Measurements from ENCODE around the gene KRTAP13-4.

Gene KRTAP13-4

GRCh38 chr21:30430170-30430655 is at the start of gene KRTAP13-4:
Gene KRTAP13-4 (plus strand): TSS chr21:30430220. CDS start chr21:30430276, 56 bp downstream.
- no peak for DNase-seq

GRCh38 chr21:30382201-30382600 is 47.8 kb upstream of the KRTAP13-4 start:
- DNase-seq = no peak

GRCh38 chr21:30391492-30392025 is 38.5 kb upstream of the KRTAP13-4 start:
- DNase-seq = no peak

- DNase-seq = no peak
Measured at GRCh38 chr21:30395731-30396130, 34.3 kb upstream of the KRTAP13-4 start, which contains the start of gene KRTAP13-1. Gene KRTAP13-1 (plus strand): TSS chr21:30396031. CDS start chr21:30396087, 56 bp downstream.

DNA sequence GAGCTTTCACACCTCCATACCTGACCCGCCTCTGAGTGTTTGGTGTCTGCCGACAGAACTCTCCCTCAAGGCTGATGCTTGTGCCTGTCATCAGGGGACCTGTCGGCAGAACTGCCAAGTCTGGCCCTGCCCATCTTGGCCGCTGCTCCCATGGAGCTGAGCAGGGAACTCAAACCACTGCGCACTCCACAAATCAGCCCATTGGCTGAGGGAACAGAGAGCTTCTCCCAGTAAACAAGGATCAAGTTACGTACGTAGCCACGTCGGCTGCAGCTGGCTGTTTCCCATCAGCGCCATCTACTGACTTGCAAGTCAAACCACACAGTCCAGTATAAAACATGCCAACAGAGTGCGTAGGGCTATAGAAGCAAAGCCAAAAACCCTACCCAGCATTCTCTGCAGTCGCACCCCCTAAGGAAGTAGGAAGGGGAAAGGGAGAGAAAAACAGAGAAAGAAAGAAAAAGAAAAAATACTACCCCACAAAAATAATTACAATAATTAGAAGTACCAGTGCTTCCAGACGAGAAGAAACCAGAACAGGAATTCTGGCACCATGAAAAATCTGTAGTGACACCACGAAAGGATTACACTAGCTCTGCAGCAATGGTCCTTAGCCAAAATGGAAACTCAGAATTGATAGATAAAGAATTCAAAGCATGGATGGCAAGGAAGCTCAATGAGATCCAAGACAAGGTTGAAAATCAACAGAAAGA is 21.1 kb upstream of the KRTAP13-4 start:
- DNase-seq = peak; percentile 24

DNA sequence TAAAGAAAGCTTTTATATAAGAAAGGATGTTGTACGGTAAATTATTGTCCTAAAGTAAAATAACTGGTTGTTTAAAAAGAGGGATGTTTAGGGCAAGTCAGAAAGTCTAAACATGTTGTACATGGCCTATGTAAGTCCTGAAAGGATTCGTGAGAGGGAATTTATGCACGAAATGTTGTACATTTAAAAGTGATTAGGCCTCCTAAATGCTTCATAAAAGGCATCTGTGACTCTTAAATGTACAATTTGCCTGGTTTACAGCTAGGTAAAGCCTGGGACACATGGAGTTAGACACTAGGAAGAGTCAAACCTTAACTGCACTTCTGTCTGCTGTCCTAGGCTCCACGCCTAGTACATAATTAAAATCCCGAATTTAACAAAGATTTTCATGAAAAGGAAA is 14.0 kb upstream of the KRTAP13-4 start:
- no peak for DNase-seq

DNA sequence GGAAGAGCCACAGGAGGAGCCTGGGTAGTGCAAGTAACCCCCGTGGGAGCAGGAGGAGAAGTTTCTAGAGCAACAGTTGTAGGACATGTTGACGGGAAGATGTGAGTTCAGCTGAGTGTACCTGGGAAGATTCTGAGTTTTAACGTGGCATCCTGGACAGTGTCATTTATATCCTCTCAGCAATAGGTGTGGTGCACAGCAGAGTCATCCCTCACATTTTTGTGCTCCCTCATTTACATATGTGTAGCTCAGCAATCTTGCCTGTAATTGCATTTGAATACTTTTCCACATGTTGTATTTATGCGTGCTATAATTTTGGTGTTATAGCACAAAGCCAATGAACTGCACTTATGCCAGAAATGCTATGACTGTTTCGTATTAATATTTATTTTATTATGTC is 4.2 kb upstream of the KRTAP13-4 start, which contains the start of gene KRTAP13-3:
TSS of gene KRTAP13-3 (minus strand) at position 101 of the 400 bp plus-strand sequence. CDS start at position 87, 14 bp downstream.
- DNase-seq = no peak

DNA sequence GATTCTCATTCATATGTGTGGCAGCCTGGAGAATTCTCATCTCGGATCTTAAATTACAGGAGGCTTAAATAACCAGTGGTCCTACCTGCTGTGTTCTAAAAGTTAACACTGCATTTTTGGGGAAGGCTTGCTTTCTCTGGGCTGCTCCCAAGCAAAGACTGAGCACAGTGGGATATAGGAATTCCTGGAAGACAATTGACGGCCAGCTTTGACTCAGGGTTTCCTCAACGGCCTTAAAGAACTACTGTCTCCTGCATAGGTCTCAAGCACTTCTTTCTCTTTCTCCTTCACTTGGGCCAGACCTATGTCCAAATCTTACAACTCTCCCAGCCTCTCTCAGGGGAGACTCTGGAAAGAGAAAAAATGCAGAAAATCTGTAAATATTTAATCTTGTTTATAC is 3.3 kb upstream of the KRTAP13-4 start:
- DNase-seq = no peak

- peak; percentile 29 for DNase-seq
Measured at GRCh38 chr21:30434033-30434631, 4.1 kb downstream of the KRTAP13-4 start.

- no peak for DNase-seq
Measured at GRCh38 chr21:30437010-30437565, 7.1 kb downstream of the KRTAP13-4 start.

DNA sequence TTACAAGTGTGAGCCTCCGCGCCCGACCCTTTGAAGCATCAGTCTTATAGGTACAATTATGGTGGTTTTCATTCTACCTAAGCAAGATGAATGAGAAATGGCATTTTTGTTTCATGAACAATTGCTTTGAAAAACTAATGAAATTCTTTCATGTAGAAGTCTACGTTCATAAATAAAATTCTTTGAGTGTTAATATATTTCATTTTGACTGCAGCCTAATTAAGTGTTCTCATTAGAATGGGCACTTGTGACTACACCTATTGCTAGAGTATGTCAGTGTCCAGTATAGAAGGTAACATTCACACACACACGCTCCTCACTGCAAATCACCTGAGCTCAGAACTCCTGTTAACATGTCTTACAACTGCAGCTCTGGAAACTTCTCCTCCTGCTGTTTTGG is 10.0 kb downstream of the KRTAP13-4 start, which contains the start of gene KRTAP15-1:
TSS of gene KRTAP15-1 (plus strand) at position 301 of the 400 bp plus-strand sequence. CDS start at position 354, 53 bp downstream.
- no peak for DNase-seq

DNA sequence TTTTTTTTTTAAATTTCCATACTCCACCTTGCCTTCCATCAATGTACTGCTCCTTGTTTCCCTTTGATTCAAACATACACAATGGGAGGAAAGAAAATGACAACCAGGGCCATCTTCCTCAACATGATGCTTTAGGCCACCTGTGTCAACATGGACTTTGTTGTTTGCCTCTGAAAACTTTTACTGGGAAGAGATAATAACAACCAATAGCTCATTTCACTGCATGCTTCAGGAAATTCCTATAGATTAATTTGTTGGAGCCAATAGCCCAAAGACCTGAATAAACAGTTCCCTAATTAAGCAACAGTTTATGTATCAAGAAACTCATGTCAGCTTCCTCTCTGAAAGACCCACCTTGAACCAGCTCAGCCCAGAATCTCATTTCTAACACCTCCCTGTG is 13.2 kb downstream of the KRTAP13-4 start:
- DNase-seq = no peak

DNA sequence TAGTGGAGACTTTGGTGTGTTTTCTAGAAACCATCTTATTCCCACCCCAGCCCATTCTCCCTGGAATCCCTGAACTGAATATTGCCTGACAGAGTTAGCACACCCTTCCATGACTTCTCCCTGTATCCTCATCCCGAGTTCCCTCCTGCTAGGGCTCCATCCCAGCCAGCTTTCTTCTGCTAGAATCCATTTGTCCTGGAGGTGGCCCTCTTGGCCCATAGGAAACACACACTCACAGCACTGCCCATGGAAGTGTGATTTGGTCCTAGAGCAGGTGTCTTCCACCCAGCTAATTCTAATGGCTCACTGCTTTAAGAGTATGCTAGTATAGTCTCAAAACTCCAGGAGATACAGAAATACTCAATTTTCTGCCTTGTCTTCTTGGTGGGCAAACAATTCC is 14.2 kb downstream of the KRTAP13-4 start:
- no peak for DNase-seq

- DNase-seq = no peak
Measured at GRCh38 chr21:30447056-30447455, 17.0 kb downstream of the KRTAP13-4 start.

DNA sequence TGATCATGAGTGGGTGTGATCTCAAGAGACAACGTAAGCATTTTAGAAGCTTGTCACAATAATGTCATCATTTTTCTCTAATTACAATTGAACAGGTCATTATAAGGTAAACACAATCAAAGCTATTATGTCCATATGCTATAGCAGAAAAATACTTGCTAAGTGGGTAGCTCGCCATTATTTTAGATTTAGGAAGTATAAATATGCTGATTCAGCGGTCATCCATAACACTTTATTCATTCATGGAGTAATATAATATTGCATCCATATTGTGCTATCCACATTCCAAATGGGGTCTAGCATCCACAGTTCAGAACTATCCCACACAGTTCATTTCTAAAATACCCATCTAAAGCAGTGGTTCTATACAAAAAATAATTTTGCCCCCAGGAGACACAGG is 18.5 kb downstream of the KRTAP13-4 start:
- DNase-seq = no peak

GRCh38 chr21:30463713-30464112 is 33.7 kb downstream of the KRTAP13-4 start:
- DNase-seq = no peak

GRCh38 chr21:30468900-30469714 is 39.1 kb downstream of the KRTAP13-4 start:
- no peak for DNase-seq

DNA sequence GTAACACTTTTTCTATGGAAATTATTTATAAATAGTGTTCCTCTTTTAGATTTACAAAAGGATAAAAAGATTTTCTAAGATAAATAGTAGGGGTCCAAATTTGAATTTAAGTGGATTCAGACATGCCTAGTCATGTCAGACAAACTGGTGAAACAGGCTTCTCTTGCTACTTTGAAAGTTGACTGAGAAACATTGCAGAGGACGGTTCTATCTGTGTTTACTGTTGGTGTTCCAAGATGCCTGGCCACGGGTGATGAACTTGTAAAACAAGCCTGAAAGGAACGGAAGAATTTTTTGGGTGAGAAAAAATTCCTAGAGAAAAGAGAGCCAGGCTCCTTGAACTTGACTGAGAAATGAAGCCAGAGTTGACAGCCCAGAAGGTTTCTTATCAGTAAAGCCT is 48.0 kb downstream of the KRTAP13-4 start:
- DNase-seq = no peak

GRCh38 chr21:30479259-30479658 is 49.2 kb downstream of the KRTAP13-4 start:
- DNase-seq = no peak

DNA sequence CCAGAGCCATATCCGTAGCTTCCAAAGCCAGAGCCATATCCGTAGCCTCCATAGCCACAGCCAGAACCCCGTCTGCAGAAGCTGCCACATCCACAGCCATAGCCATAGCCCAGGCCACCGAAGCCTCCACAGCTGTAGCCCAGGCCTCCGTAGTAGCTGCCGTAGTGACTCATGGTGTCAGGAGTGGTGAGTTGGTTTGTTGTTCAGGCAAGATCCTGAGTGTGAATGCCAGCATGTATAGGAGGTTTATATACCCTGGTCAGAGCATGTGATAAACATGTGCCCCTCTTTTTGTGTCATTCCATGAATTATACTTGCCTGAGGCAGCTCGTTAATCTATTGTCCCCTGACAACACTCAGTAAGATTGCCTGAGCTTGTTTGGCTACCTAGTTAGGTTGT is 50.1 kb downstream of the KRTAP13-4 start, which contains the start of gene KRTAP19-1:
TSS of gene KRTAP19-1 (minus strand) at position 223 of the 400 bp plus-strand sequence. CDS start at position 173, 50 bp downstream.
- no peak for DNase-seq
